Superior temporal gyrus (tissue), 1 donor: Measurements from ENCODE around the gene PIP5K1B.
A peak's percentile ranks its signal among the peaks of the same experiment; 100 is the strongest.

Experiments
- DNase-seq: peaks from one replicate; pipeline ENCODE4 v3.0.0-alpha.2; 2016; ENCODE audit errors: extremely low spot score

Gene PIP5K1B

DNA sequence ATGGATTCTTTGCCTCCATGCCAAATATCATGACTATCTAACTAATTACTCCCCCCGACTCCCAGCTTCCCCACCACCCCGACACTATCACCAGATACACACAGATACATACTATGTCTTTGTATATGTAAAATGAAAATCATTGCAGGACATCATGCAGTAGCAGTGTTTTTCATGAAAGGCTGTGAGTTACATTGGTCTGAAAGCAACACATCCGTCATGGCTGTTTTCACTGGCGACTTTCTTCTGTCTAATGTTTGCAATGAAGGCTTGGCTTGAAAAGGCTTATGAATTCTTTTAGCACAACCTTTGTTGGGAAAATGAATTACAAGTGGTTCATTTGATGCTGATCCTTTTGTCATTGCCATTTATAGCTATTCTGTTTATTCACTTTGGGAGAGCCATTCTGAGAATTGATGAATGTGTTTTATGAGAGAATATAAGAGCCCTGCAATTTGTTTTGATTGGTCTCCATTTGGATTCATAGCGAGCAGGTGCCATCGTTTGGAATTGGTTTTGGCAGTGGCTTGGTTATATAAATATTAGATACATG, 103.4 kb downstream of the PIP5K1B start:
- peak; percentile 41 for DNase-seq

DNA sequence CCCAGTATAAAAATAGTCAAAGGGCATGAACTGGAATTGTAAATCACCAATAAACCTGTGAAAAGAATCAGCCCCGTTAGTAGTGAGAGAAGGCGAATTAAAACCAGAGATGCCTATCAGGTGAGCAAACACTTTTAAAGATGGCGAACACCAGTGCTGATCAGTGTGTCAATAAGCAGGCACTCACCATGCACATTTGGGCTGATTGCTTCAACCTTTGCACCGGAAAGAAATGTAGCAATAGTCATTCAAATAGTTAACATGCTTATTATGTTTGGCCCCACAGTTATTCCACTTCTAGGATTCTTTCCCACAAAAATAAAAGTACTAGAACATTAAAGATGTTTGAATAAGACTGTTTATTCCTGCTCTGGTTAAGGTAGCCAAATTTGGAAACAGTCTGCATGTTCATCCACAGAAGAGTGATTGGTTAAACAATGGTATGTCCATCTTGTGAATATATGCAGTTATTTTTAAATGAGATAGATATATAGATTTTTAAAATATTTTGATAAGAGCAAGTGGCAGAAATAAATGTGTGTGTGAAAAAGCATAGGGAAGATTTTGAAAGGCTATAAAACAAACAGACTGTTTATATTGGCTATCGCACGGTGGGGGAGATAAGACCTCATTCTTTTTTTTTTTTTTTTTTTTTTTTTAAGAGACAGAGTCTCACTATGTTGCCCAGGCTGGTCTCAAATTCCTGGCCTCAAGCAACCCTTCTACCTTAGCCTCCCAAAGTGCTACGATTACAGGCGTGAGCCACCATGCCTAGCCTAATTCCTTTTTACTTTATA, 112.2 kb downstream of the PIP5K1B start:
- no peak for DNase-seq

DNA sequence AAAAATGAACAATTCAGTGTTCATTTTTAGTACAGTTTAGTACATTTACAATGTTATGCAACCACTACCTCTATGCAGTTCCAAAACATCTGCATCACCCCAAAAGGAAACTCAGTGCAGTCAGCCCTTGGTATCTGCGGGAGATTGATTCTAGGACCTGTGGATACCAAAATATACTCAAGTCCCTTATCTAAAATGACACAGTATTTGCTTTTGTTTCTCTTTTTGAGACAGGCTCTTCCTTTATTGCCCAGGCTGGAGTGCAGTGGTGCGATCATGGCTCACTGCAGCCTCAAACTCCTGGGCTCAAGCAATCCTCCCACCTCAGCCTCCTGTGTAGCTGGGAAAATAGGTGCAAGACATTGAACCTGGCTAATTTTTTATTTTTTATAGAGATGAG, 114.0 kb downstream of the PIP5K1B start:
- DNase-seq, result no peak

DNA sequence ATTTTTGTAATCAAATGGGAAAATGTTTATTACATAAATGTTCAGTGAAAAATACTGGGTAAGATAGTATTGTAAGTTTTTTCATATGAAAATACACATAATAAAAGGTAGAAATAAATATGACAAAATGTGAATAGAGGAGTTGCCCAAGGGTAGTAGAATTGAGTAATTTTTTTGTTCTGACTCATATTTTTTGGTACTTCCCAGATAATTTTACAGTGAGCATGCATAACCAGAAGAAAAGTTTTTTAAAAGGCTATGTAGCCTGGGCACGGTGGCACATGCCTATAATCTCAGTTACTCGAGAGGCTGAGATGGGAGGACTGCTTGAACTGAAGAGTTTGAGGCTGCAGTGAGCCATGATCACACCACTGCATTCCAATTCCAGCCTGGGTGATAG, 116.9 kb downstream of the PIP5K1B start:
- no peak for DNase-seq

DNA sequence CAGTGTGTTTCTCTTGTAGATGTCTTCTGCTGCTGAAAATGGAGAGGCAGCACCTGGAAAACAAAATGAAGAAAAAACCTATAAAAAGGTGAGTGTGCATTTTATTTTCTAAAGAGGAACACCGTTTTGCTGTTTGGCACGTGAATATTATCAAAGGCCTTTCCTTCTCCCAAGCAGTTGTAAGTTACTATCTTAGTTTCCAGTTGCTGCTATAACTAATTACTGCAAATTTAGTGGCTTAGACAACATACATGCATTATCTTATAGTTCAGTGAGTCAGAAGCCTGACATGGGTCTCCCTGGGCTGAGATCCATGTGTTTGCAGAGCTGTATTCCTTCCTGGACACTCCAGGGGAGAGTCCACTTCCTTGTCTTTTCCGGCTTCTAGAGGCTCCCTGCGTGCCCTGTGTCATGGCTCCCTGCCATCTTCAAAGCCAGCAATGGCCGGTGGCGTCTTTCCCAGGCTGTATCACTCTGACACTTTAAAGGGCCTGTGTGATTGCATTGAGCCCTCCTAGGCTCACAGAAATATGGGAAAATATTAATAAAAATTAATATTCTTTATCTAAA, 117.6 kb downstream of the PIP5K1B start:
- no peak for DNase-seq

DNA sequence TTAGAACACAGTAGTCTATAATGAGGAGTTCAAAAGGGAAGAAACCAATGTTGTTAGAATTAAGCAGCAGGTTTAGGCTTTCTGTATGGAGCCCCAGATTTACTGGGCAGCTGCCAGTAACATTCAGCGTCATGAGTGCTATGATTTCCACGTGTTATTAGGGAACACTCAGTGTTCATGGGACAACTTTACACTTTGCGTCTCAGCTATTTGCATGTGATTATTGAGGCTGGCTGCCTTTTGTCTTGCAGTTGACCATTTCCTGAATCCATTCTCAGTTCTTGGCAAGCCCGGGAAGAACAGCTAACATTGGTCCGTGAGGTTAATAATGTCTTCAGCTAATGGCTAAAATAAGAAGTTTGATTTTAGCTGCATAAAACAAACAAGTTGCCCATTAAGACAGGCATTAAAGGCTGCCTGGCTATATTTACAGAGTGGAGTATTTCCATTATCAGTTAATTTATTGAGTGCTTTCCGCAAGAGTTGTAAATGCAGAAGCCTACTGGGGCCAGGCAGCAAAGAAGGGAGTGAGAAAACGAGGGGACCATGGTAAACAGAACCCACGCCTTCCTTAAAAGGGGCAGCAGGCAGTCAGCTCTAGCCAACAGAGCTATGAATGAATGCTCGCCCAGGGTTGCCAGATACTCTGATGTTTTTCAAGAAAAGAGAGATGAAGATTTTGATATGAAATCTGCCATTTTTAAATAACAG, 120.9 kb downstream of the PIP5K1B start:
- no peak for DNase-seq

DNA sequence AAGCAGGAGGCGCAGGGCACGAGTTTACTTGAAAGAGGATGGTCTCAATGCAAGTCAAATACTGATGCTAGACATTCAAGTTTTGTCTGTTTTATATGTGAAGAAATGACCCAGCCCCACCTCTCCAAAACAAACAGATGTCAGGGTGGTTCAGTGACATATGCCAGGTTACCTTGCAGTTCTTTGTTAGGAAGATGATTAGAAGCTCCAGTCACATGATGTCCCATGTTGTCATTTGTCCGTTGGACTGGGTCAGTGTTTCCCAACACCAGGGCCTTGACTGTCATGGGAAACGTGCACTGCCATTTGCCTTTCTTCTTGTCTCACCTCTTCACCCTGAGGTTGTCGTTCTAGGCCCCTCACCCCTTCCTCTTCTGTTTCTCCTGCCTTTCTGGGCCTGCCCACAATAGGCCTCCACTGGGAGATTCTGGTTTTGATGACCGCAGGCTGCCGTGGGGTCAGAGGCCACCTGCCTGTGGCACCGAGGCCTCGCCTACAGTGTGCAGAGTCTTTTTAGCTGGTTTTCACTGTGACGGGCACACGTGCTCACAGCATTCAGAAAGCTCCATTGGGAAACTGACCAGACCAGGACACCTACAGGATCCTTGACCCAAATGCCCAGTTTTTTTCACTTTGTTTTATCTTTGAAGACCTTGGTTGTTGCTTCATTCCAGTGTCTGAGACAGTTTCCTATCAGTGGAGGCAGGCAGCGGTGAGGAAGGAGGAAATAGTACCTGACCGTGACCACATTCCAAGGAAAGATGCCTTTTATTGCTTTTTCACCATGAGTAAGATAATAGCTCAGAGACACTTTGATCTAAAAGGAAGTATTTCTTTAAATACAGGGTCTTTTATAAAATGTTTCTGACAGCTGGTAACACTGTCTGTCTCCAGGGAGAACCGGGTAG, 123.1 kb downstream of the PIP5K1B start:
- no peak for DNase-seq

DNA sequence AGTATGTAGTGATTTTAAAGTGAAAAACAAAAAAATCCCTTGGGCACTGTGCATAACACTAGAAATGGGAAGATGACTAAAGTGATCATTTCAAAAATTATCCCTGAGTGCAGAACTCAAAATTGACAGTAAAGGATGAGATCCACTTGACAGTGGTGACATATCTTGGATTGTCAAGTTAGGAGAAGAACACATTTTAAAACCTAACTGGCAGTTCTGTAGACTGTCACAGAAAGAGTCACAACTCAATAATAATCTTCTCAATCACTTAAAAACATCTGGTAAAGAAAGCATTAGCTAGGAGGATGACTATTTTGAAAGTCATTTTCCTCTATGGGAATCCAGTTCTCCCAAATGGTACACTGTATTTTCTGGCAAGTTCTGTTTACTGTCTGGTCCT, 127.1 kb downstream of the PIP5K1B start:
- DNase-seq, result no peak

DNA sequence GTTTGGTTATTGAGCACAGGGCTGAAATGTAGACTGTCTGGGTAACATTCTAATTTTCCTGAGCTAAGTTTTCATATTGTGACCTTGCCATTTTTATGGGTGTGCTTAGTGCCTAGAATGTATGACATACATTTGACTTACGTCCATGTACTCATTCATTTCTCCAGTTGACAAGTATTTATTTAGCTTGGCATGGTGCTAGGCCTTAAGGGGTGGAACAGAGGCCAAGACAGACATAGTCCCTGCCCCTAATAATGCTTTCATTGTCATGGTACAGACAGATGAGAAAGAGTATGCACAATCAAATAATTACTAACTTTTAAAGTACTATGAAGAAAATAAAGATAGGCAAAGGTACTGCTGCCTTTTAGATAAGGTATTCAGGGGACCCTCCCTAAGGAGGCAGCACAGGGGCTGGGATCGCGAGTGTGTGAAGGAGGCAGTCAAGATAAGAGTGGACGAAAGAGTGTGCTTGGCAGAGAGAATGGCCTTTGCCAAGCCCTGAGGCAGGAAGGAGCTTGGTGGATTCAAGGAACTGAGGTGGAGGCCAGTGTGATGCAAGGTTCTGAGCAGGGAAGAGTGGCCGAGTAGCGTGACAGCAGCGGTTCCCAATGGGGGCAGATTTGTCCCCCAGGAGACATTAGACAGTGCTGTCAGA, 128.0 kb downstream of the PIP5K1B start:
- no peak for DNase-seq

DNA sequence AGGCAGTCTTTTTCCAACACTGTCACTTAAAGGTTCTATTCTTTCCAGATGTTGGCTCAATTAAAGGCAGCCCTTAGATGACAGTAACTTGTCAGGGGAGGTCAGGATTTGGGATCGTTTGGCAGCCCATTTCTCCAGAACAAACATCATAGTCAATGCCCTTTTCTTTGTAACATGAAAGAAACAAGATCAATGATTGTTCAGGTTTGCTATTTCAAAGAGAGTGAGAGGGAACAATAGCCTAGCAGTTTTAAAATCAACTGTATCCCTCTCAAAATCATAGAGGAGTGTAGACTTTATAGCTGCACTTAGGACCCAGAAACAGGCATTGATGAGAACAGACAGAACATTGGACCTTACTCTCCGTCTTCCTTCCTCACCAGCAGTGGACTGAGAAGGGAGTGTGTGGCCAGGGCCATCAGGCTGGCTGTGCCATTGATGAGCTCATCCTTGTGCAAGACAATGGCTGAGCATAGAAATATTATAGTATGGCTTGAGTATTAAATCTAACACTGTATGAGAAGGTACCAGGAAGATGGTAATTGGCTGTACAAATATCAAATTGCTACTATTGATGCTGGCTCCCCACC, 130.0 kb downstream of the PIP5K1B start:
- DNase-seq, result no peak

DNA sequence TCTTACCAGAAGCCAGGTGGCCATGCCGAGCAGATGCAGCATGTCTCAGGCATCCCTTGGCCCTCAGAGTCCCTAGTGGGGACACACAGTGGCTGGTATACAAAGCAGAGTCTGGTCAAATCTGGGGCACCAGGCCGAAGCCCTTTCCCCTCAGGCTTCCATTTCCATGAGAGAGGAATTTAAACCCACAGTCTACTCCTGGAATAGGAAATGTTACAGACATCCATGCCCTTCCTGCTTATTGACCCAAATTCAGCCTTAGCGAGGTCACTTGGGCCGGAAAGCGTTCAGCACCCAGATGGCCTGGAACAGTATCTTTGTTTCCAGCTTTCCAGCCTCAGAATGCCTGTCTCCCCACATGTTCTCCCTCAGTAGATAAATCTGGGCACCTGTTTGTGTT, 131.7 kb downstream of the PIP5K1B start:
- DNase-seq, result no peak

DNA sequence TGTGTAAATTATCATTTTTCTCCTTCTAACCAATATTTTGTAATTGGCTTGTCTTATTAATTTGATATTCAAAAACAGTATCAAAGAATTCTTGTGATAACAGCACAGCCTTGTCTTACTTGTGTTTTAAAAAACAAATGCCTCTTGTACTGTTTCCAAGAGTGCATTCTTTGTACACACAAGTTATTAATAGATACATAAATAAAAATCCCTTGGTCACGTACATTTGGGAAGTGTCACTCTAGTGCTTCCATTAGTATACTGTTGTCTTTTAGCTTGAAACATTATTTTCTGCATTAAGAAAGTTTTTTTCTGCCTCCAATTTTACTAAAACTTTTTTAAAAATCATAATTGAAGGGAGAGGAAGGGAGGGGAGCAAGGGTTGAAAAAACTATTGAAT, 133.2 kb downstream of the PIP5K1B start:
- DNase-seq, result no peak

DNA sequence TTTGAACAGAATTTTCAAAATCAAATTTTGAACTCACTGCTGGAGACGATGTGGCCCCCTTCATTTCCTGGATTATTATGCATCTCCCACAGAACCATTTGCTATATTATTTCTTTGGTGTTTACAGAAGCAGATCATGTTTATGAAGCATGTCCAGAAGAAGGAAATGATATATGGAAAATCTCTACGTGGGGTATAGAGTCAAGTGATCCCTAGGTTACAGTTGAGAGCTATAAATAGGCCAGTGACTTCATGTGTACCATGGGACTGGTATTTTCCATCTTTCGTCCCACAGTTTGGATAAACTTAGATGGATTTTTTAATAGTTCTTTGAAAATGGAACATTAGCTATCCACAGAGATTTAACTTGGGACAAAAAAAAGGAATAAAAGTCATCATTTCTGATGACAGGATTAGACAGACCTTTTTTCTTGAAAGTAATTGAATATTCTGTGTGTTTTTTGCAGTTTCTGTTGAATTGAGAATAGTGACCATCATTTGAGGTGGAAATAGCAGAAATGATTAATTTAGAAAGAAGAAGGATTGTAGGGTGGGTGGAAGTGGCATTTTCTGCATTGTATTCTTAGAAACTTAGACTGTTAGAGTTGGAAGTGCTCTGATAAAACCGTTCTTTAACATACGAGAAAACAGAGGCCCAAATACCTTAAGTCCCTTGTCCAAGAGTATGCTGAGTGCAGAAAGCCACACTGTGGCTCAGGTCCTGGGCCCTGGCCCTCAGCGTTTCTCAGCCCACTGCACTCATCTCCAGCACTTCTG, 136.4 kb downstream of the PIP5K1B start:
- DNase-seq, result no peak

DNA sequence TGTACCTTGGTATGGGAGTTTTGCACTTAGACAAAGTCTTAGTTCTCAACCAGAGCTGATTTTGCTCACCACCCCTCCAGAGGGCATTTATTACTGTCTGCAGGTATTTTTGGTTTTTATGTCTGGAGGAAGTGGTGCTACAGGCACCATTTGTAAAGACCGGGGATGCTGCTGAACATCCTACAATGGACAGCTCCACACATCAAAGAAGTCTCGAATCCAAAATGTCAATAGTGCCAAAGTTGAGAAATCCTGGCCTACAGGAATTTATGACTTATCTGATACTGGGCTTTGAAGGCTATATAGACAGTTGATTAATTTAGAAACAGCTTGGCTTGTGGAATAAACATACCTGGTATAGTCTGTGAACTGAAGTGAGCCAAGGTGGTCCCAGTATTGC, 137.5 kb downstream of the PIP5K1B start:
- no peak for DNase-seq

DNA sequence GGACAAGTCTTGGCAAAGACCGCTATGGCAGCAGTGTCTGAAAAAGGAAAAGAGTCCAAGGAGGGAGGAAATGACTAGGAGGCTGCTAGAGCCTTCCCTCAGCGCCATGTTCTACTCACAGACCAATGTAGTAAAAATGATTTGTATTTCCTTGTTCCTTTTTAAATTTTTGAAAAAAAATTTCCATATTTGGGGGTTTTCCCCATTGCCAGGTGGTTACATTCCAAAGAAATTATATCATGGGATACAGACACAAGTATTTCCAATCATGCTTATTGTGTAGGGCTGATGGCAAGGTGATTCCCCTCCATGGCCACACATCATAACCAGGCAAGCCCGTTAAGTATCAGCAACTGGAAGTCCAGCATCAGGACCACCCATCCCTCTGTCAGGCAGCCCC, 138.2 kb downstream of the PIP5K1B start:
- DNase-seq, result no peak

DNA sequence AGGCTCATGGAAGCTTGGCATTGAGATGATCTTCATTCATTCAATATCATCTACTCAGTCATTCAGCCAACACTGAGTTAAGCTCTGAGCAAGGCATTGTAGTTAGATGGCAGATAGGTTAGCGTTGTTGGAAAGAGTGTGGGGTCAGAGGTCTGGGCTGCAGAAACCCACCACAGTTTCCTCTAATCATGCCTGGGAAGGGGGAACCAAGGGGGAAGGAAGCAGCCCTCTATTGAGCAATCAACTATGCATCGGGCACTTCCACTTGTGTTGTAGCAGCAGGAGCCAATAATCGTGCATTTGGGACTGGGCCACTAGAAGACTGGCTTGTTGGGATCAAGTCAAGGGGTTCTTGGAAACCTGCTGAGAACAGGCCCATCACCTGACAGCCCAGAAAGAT, 139.1 kb downstream of the PIP5K1B start:
- no peak for DNase-seq

DNA sequence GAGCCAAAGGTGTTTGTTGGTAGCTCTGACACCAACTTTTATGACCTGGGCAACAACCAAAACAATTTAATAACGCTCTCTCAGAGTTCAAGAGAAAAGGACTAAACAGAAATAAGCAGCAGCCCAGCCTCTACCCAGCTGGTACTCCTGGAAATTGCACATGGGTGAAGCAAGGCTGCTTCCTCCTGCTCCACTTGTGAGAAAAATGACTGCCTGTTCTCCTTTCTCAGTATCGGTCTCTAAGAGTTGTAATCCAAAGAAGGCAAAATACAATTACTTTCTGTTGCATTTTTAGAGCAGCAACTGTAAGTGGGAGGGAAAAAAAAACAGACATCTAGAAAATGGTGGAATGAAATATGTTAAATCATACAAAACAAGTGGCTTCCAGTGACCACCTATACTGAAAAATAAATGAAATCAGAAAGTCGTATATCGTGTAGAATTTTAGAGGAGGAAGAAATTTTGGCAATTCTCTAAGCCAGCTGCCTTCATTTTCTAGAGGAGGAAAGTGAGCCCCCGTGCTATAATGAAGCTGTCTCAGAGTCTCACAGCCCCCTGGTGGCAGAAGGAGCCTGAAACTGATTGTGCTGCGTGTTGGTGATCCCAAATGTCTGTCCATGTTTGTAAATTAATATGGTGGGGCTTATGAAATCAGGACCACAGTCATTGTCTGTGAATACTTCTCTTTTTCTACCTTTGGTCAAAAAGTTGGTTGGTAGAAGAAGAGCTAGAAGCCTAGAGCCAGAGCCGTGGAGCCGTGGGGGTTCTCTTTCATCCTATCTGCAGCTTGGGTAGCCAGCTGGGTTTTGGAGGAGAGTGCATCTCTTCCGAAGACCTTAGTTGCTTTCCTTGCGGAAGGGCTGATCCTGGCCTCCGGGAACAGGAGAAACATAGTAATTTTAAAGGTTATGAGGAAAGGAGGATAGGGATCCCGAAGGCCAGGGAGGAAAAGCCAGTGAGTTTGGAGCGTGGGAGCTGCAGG, 139.9 kb downstream of the PIP5K1B start:
- peak; percentile 73 for DNase-seq

DNA sequence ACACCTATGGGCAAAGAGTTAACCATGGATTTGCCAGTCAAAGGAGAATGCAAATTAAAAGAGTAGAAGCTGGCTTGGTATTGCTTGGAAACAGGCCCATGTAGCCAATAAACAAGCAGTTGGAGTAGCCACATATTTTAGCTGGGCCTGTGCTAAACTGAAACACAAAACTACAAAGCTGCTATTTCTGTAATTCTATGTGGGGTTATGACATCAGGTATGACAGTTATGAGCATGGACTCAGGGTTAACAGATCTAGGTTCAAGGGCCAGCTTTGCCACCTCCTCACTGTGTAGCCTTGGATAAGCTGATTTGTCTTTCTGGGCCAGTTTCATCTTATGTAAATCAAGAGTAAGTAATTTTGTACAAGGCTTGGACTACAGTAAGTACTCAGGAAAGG, 142.7 kb downstream of the PIP5K1B start:
- DNase-seq, result no peak

DNA sequence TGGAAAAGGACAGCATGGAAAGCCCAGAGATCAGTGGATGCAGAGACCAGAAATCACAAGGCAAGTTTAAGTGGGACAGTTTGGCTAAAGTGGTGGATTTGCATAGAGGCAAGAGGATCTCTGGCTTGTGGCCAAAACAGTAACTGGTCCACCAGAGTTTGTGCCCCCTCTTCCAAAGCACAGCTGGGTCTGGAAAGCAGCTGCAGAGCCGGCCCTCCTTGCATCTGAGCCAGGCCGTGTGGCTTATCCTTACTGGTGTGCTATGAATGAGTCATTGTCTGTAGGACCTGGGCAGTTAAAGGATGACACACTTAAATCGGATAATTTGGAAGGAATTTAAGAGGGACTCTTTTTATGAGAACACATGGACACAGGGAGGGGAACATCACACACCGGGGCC, 146.6 kb downstream of the PIP5K1B start:
- no peak for DNase-seq
